Upper lobe of left lung (tissue), 4 donors: ENCODE measurements around the gene B3GNT9.

Experiments used
- CTCF ChIP-seq, 6 experiments: fragments of 450-650 bp in 4 of 6; fragments of 200-600 bp in 2 of 6; sonication (generic) in 2 of 6; IDR thresholded peaks; one replicate each; pipeline ENCODE4 v1.5.1; 2016 to 2019; ENCODE audit warnings: antibody characterized with exemption in 6 of 6
- EP300 ChIP-seq, 4 donors: sonication (generic); formaldehyde crosslinking; IDR thresholded peaks; one replicate each; pipeline ENCODE4 v1.5.1; 2017; ENCODE audit warnings: antibody characterized with exemption in 4 of 4, control low read depth in 2 of 4
- POLR2A ChIP-seq, 4 donors: fragments of 450-650 bp; IDR thresholded peaks; one replicate each; pipeline ENCODE4 v1.5.1; 2016 to 2017; ENCODE audit warnings: antibody characterized with exemption in 4 of 4, mild to moderate bottlenecking in 2 of 4
- POLR2AphosphoS5 ChIP-seq, 2 donors: sonication (generic); formaldehyde crosslinking; IDR thresholded peaks; one replicate each; pipeline ENCODE4 v1.5.1; 2017; ENCODE audit warnings: antibody characterized with exemption in 2 of 2

GRCh38 chr16:67166598-67167168 lies 15.9 kb upstream of the B3GNT9 start:
- no peak for TF ChIP-seq CTCF (IDR thresholded peaks at IDR 0.05)
- no peak for TF ChIP-seq POLR2A (IDR thresholded peaks at IDR 0.05)
- TF ChIP-seq POLR2AphosphoS5 (IDR thresholded peaks at IDR 0.05) = no peak
- TF ChIP-seq EP300 (IDR thresholded peaks at IDR 0.05) = no peak
